Measurements from ENCODE around the gene PTTG1IP. TPM values are rescaled to one million over a fixed set of nuclear protein-coding genes. Genes with fewer than 3 reads are reported as not detected.
A peak's percentile ranks its signal among the peaks of the same experiment; 100 is the strongest.

PTTG1IP gene
- total and polyA plus RNA-seq, 8 donors, result 61.3 to 253 (median 114) TPM

- H3K4me1 ChIP-seq, result peaks cover 12 to 46% (median 33%) of the 10 kb centered on the region in 4 donors
- no peak overlapping the region for H3K27ac ChIP-seq
- no peak for DNase-seq
- TF ChIP-seq POLR2A (IDR thresholded peaks at IDR 0.05), result no peak
- no peak for TF ChIP-seq EP300 (IDR thresholded peaks at IDR 0.05)
- TF ChIP-seq CTCF (IDR thresholded peaks at IDR 0.05), result no peak
- TF ChIP-seq POLR2AphosphoS5 (IDR thresholded peaks at IDR 0.05), result no peak
- no peaks in the 10 kb centered on the region for H3K27me3 ChIP-seq
- H3K9me3 ChIP-seq, result peaks cover 0 to 13% (median 3%) of the 10 kb centered on the region in 4 donors
- intact Hi-C loops (cut with DNase I; ENCODE audit: low total_unique reads), result loop anchor here (10.0 kb wide), 1 partner anchor 50 kb away; no protein-coding TSS in a partner anchor
- 87 to 94% (median 93%) methylated on average over 7 to 8 of the region's 8 CpGs for WGBS, 5 donors
- peaks cover 9 to 35% (median 27%) of the 10 kb centered on the region in 4 donors for H3K36me3 ChIP-seq
- H3K4me3 ChIP-seq, result no peak overlapping the region
These were observed 58.3 kb downstream of the PTTG1IP start for GRCh38 chr21:44815225-44815624.

- Histone ChIP-seq H3K27ac (no peak overlapping the region), H3K9me3 (peaks cover 0 to 6% (median 0%) of the 10 kb centered on the region in 4 donors), H3K27me3 (no peaks in the 10 kb centered on the region), H3K36me3 (peaks cover 9 to 41% (median 34%) of the 10 kb centered on the region in 4 donors), H3K4me3 (no peak overlapping the region), H3K4me1 (peaks cover 12 to 46% (median 34%) of the 10 kb centered on the region in 4 donors)
- DNase-seq, result no peak
- WGBS, 5 donors, result 78 to 88% (median 86%) methylated on average over 11 of the region's 11 CpGs
- intact Hi-C loops (cut with DNase I; ENCODE audit: low total_unique reads), result loop anchor here (10.0 kb wide), 1 partner anchor 50 kb away; no protein-coding TSS in a partner anchor
- TF ChIP-seq CTCF (IDR thresholded peaks at IDR 0.05) (no peak), POLR2AphosphoS5 (IDR thresholded peaks at IDR 0.05) (no peak), EP300 (IDR thresholded peaks at IDR 0.05) (no peak), POLR2A (IDR thresholded peaks at IDR 0.05) (no peak)
These were observed 58.9 kb downstream of the PTTG1IP start for GRCh38 chr21:44814498-44815023.

GRCh38 chr21:44813727-44814126 is 59.8 kb downstream of the PTTG1IP start:
- no peak for TF ChIP-seq EP300 (IDR thresholded peaks at IDR 0.05)
- TF ChIP-seq POLR2A (IDR thresholded peaks at IDR 0.05), result no peak
- TF ChIP-seq CTCF (IDR thresholded peaks at IDR 0.05), result no peak
- no peak for TF ChIP-seq POLR2AphosphoS5 (IDR thresholded peaks at IDR 0.05)
- intact Hi-C loops (cut with DNase I; ENCODE audit: low total_unique reads), result loop anchor here (10.0 kb wide), 1 partner anchor 51 kb away; no protein-coding TSS in a partner anchor

GRCh38 chr21:44813149-44813548 is 60.3 kb downstream of the PTTG1IP start:
- 84 to 94% (median 91%) methylated on average over 8 to 10 of the region's 10 CpGs for WGBS, 5 donors
- intact Hi-C loops (cut with DNase I; ENCODE audit: low total_unique reads), result loop anchor here (10.0 kb wide), 1 partner anchor 52 kb away; no protein-coding TSS in a partner anchor
- H3K9me3 ChIP-seq, result no peaks in the 10 kb centered on the region
- DNase-seq, result no peak
- H3K27me3 ChIP-seq, result no peaks in the 10 kb centered on the region
- peak overlapping the region in 1 of 5 donors; percentile 20 for H3K27ac ChIP-seq
- TF ChIP-seq POLR2A (IDR thresholded peaks at IDR 0.05) (no peak), POLR2AphosphoS5 (IDR thresholded peaks at IDR 0.05) (no peak), CTCF (IDR thresholded peaks at IDR 0.05) (no peak), EP300 (IDR thresholded peaks at IDR 0.05) (no peak)
- H3K36me3 ChIP-seq, result peaks cover 22 to 56% (median 48%) of the 10 kb centered on the region in 4 donors
- H3K4me3 ChIP-seq, result no peak overlapping the region
- H3K4me1 ChIP-seq, result peaks cover 12 to 40% (median 28%) of the 10 kb centered on the region in 4 donors

More at GRCh38 chr21:44813727-44814126, 59.8 kb downstream of the PTTG1IP start:
- WGBS, 5 donors, result 91 to 96% (median 93%) methylated on average over 15 to 18 of the region's 18 CpGs
- no peak overlapping the region for H3K4me3 ChIP-seq
- peaks cover 12 to 45% (median 33%) of the 10 kb centered on the region in 4 donors for H3K4me1 ChIP-seq
- H3K27me3 ChIP-seq, result no peaks in the 10 kb centered on the region
- no peaks in the 10 kb centered on the region for H3K9me3 ChIP-seq
- H3K27ac ChIP-seq, result no peak overlapping the region
- peaks cover 16 to 50% (median 42%) of the 10 kb centered on the region in 4 donors for H3K36me3 ChIP-seq
- no peak for DNase-seq

Data from stomach (tissue), 9 donors.